GM19099 (cell line): Measurements from ENCODE around the gene NTSR2.

Source experiments
- POLR2A ChIP-seq: IDR thresholded peaks from 3 replicates; pipeline ENCODE4 v1.6.1; 2011; ENCODE audit warnings: low read depth; ENCODE audit not compliant: insufficient read length; ENCODE audit errors: extremely low read depth

Gene NTSR2

DNA sequence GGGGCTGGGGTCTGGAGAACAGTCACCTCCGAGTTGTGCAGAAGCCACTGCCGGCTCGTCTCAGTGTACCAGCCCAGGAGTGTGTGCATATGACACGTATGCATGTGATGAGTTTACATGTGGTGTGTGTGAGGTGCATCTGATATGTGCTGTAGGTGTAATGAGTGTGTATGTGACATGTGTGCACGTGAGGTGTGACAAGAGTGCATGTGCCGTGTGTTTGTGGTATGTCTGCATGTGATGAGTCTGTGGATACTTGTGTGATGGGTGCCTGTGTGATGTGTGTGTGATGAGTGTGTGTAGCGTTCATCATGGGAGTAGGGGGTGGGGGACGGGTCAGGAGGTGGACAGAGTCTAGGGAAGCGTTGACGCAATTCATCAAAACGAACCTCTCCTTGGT lies 12.8 kb downstream of the NTSR2 start:
- TF ChIP-seq POLR2A: no peak

DNA sequence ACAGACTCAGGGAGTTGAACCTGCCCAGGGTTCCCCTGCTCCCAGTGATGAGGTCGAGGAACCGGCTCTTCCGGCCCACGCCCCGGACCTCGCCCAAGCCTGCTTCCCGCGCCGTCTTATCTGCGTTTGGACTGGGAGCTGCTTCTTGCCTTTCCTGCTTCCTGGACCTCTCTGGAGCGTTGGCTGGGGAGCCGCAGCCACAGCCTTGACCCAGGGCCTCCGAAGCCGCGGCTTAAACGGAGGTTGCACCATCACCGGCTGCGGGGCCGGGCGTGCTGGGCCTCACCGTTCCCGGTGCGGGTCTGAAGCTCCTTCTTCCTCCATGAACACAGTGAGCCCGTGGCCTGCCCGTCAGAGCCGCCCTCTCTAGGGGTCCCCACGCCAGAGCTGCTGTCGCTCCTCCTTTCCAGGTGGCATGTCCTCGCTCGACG lies 13.3 kb downstream of the NTSR2 start:
- no peak for TF ChIP-seq POLR2A

DNA sequence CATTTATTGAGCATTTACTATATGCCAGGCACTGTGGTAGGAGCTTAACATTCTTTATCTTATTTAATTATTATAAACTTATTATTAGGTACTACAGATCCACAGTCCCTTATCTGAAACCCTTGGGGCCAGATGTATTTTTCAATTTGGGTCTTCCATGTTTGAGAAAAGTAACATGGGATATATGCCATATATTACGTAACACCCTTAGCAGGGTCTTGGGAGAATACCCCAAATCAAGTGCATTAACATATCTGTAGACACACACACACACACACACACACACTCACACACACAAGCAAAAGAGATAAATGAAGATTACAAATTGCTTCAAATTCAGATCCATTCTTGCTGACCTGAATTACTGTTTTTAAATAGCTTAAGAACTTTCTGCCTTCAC lies 13.7 kb downstream of the NTSR2 start:
- no peak for TF ChIP-seq POLR2A

DNA sequence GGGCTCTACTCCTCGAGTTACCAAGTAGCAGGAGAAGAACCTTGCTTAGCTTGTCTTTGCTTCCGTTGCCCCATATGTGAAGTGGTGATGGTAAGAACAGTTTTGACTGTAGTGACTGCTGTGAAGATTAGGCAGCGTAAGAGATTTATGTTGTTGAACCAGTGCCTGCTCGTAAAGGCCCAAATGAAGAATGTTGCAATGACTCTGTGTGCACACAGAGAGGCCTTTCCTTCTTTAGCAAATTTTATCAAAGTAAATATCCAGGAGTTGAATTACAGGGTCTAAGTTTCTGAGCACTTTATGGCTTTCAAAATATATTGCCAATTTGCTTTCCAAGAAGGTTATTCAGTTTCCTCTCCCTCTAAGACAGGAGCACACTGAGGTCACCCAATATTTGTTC lies 14.5 kb downstream of the NTSR2 start:
- no peak for TF ChIP-seq POLR2A

DNA sequence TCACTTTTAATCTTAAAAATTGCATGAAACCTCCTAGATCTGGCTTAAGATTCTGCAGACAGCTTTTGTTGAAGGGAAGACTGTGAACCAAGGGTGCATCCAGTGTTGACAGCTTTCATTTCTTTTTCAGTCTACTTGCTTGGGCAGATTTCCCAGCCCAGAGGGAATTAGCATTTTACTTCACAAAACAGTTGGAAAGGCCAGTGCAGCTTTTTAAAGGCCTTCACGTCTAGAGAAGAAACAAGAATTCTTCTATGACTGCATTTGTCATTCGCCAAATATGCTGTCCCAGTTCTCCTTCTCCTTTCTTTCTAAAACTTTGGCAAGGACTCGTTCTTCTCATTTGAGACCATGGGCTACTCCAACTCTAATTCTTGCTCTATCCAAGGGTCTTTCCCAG lies 17.4 kb downstream of the NTSR2 start:
- TF ChIP-seq POLR2A: no peak

DNA sequence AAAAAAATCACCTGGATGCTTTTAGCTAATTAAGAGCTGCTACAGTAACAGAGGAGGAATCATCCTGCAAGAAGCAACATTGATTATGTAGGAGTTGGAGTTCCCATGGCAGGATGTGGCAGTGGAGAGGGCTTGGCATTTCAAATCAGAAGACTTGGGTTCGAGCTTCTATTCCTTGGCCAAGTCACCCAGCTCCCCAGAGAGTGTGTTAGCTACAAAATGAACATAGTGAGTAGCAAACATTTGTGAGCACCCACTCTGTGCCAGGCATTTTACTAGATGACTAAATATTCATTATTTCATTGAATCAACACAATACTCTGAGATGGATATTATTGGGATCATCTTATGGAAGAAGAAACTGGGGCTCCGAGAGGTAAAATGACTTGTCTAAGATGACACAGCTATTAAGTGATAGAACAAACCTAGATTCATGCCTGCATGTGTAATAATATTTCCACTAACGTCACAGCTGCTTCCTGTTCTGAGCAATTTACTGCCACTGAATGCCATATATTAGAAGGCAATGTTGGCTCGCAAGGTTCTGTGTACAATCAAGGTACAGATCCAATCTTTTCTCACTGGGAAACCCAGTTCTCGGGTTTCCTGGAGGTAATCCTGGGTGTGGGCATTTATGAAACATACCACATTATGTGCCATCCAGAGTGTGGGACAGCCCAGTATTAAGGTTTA lies 18.0 kb downstream of the NTSR2 start:
- TF ChIP-seq POLR2A: no peak

DNA sequence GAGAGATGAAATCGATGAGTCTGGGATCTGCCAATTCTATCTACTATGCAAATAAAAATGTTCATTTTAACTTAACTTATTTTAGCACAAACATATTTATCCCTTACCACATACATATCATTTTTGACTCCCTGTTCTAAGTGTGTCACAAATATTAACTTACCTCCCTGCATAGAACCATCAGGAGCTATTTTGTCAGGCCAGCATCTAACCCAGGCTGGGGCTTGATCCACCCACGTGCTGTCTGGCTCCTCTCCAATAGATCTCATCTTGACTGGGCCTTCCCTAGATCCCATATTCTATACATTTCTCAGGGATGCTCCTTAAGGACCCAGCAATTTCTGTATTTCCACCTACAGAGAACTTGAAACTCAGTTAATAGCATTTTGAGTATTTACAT lies 20.9 kb downstream of the NTSR2 start:
- TF ChIP-seq POLR2A: no peak

DNA sequence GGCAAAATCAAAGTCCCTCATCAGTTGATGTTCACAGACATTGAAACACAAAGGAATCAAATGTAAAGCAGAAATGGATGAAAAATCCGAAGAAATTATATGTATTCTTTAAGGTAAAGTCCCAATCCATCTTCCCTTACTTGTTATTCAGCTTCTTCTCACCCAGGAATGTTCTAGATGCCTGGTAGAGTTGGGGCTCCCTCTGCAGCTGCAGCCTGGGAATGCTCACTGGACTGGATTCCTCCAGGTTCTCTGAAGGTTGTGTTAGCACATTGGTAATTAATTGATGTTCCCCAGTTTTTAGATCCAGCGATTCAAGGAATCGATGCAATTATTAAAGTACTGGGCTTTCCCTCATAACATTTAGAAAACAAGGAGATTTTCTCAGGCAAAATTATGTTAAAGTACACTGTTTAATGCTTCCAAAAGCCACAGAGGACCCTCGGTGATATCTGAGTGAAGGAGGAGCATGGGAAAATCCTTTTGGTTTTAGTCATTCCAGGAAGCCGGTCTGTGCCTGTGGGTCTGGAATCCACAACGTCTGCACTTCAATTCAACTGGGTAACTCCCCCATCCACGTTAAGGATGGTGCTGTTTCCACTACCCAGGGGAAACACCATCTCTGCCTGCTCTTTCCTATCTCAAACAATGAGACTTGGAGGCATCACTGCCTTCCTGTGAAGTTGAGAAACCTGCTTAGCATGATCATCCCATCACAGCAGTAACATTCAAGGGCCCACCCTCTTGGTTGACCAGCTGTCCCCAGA lies 22.0 kb downstream of the NTSR2 start:
- TF ChIP-seq POLR2A: no peak

DNA sequence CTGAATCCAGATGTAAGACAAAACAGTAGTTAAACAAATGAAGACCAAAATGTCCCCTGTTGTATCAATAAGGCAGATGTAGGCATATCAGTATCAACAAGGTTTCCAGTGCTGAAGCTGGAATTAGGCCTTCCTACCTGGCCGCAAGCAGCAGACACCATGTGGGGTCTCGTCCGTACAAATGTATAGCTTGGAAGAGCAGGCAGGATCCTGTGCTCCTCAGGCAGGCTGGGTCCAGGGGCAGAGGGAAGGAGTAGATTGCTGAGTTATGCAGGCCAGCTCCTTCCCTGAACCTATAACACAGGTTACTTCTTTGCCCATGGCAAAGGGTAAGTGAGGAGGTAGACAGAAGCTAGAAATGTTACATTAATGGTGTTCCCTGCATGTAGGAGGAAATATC lies 23.5 kb downstream of the NTSR2 start:
- no peak for TF ChIP-seq POLR2A

DNA sequence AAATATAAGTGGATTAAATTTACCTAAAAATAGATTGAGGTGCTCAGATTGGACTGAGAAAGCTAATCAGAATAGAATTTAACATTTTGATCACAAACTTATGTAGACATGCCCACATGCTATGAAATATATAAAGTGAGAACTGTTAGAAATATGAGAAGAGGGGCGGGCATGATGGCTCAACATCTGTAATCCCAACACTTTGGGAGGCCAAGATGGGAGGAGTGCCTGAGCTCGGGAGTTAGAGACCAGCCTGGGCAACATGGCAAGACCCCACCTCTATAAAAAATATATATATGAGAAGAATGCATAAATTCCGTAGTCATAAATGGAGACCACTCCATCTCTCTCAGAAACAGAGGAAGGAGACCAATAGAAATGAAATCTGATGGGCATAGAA lies 25.7 kb downstream of the NTSR2 start:
- no peak for TF ChIP-seq POLR2A

DNA sequence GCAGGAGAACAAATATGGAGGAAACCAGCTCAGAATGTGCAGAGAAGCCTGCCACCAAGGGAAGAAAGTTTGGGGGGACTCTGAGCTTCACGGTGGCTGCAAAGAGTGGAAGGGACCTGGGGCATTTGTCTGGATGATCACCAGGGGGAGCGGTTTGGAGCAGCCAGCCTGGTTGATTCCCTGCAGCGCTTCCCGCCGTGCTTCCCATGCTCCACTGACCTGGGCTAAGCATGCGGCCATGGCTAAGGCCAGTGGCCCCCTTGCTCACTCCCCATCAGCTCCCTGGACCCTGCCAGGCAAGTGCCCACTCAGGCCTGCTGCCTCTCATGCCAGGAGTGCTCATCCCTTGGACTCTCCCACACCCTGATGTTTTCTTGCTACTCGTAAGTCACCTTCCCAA lies 27.0 kb downstream of the NTSR2 start:
- TF ChIP-seq POLR2A: no peak

DNA sequence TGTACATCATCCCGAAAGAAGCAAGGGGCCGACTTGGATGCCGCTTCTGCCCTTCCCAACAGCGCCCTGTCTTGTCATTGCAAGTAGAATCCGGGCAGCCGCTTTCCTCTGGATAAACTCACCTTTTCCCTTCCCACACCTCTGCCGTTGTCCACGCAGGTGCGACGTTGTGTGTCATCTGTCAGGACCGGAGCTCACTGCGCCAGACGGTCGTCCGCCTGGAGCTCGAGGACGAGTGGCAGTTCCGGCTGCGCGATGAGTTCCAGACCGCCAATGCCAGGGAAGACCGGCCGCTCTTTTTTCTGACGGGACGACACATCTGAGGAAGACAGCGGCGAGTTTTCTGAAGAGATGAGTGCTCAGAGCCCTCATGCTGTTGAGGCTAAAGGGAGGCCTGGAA lies 29.9 kb downstream of the NTSR2 start:
- no peak for TF ChIP-seq POLR2A

DNA sequence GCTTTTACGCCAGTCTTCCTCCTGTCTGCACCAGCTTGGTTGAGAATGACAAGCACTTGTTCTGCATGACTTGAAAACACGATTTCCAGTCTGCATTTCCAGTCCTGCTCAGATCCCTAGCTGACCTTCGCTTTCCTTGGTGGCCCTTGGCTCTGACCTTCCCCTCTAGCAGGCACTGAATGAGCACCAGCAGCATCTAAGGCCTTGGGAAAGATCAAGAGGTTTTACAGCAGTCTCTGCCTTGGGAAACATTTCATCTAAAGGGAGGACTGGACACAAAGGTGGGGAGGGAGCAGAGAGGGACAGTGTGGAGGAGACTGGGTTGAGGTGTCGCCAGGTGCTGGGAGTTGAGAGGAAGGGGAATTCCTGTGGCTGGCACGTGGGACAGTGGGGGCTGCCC lies 30.5 kb downstream of the NTSR2 start:
- no peak for TF ChIP-seq POLR2A

DNA sequence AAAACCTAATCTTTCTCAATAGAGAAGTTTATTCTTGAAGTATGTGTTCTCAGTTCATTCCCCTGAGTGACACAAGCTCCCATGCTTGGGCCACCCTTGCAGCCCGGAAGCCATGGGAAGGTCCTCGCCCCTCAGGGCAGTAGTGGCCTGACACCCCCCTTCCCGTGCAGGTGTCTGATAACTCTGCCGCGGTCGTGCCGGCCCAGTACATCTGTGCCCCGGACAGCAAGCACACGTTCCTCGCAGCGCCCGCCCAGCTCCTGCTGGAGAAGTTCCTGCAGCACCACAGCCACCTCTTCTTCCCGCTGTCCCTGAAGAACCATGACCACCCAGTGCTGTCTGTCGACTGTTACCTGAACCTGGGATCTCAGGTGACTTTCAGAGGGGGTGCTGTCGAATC lies 32.4 kb downstream of the NTSR2 start:
- no peak for TF ChIP-seq POLR2A

DNA sequence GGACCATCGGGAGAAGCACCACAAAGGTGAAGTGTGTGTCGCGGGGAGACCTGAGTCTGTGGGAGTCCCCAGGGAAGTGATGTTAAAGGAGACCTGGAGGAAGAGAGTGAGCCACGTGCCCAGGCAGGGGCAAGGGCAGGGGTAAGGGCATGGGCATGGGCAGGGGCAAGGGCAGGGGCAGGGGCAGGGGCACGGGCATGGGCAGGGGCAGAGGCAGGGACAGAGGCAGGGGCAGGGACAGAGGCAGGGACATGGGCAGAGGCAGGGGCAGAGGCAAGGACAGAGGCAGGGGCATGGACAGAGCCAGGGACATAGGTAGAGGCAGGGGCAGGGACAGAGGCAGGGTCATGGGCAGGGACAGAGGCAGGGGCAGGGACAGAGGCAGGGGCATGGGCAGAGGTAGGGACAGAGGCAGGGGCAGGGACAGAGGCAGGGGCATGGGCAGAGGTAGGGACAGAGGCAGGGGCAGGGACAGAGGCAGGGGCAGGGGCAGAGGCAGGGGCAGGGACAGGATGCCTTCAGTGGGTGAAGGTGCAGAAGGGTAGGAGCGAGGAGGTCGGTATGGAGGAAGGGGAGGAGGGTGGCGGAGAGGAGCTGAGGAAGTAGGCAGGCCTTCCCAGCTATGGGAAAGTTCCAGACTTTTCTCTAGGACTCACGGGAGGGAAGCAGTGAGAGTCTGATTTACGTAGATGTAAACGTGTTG lies 33.3 kb downstream of the NTSR2 start:
- TF ChIP-seq POLR2A: no peak

DNA sequence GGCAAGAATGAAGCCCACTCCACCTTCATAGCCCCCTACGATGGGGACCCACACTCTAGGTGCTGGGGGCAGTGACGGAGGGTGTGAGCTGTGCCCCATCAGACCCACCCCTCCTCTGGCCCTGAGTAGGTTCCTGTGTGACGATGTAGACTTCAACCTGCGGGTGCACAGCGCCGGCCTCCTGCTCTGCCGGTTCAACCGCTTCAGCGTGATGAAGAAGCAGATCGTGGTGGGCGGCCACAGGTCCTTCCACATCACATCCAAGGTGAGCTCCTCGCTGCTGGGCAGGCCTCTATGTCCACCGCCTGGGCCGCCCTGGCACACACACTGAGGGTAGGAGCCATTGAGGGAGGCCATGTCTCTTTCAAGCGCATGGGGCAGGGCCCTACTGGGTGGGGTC lies 34.9 kb downstream of the NTSR2 start:
- TF ChIP-seq POLR2A: no peak

DNA sequence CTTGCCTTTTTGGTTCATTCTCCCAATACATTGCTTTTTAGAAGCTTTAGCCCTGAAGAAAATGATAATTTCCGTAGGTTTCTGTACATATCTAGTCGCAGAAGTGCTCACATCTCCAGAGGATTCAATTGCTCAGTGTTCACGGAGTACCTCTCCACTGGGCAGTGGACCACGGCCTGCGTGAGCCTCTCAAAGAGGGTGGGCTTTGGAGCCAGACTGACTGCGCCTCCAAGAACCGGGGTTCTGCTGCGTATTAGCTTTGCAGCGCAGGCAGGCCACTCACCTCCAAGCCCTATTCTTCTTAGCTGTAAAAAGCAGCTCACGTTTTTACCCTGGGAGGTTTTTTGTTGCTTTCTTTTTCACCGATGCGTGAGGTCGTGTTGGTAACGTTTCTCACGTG lies 35.4 kb downstream of the NTSR2 start:
- no peak for TF ChIP-seq POLR2A

DNA sequence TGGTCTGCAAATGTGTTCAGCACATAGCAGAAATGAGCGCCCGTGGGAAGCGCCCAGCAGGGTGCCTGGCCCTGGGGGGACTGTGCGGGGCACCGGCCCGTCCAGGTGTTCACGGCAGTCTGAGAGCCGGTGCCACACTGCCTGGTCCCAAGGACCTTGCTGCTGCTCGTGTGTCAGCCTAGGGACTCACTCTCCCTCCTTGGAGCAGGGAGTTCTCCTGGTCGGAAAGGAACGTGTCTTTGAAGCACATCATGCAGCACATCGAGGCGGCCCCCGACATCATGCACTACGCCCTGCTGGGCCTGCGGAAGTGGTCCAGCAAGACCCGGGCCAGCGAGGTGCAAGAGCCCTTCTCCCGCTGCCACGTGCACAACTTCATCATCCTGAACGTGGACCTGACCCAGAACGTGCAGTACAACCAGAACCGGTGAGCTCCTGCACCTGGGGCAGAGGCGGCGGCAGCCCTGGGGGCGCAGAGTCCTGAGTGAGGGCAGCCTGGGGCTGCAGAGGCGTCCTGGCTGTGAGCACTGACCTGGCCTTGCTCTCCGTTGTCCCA lies 36.0 kb downstream of the NTSR2 start:
- TF ChIP-seq POLR2A: no peak
